ENCODE measurements around the gene LARGE1.

DNA sequence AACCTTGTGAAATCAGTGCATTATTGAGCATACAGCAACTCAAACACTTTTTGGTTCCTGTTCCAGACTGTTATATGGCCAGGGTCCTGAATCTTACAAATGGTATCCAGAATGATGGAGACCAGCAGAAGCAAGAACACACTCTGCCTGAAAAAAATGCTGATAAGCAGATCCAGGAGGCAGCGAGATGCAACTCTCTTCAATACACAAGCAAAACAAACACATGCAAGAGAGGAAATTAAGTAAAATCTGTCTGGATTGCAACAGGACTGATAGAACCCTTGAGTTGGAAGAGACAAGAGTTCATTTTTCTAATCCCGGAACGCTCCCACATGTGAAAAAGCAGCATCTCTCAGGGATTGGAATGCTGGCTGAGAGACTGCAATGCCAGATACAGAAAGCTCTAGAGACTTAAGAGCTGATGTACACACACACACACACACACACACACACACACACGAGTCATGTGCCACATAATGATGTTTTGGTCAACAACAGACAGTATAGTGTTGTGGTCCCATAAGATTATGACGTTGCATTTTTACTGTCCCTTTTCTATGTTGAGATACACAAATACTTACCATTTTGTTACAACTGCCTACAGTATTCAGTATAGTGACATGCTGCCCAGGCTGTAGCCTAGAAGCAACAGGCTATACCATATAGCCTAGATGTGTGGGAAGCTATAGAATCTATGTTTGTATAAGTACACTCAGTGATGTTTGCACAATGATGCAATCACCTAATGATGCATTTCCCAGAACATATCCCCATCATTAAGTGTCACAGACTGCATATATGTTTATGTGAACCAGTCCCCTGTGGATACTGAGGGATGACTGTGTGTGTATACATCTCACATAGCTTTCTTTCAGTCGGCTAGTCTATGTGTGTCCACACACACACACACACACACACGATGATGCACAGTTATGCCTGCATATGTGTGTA is 406.6 kb downstream of the LARGE1 start:
- TF ChIP-seq, protein P1, sequence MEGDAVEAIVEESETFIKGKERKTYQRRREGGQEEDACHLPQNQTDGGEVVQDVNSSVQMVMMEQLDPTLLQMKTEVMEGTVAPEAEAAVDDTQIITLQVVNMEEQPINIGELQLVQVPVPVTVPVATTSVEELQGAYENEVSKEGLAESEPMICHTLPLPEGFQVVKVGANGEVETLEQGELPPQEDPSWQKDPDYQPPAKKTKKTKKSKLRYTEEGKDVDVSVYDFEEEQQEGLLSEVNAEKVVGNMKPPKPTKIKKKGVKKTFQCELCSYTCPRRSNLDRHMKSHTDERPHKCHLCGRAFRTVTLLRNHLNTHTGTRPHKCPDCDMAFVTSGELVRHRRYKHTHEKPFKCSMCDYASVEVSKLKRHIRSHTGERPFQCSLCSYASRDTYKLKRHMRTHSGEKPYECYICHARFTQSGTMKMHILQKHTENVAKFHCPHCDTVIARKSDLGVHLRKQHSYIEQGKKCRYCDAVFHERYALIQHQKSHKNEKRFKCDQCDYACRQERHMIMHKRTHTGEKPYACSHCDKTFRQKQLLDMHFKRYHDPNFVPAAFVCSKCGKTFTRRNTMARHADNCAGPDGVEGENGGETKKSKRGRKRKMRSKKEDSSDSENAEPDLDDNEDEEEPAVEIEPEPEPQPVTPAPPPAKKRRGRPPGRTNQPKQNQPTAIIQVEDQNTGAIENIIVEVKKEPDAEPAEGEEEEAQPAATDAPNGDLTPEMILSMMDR (IDR thresholded peaks at IDR 0.05), result no peak
- no peak for TF ChIP-seq POLR2A (IDR thresholded peaks at IDR 0.05)

Data from Peyer's patch (tissue), 4 donors.